Rectal smooth muscle tissue (tissue), 1 donor: ENCODE data around the gene FNDC7.
"Not testable (repeated sequence)": the region's sequence is repeated elsewhere in the genome, so short reads cannot be mapped to it uniquely, and the experiment has no call there.

ENCODE experiments used
- H3K27ac ChIP-seq: one replicate; pipeline ENCODE4 v1.7.0; 2013; ENCODE audit warnings: low read depth, low read length, inconsistent platforms
- H3K27me3 ChIP-seq: one replicate; pipeline ENCODE4 v1.7.0; 2013; ENCODE audit warnings: low read length; ENCODE audit not compliant: control insufficient read depth, insufficient read depth
- H3K36me3 ChIP-seq: one replicate; pipeline ENCODE4 v1.7.0; 2013; ENCODE audit warnings: low read length; ENCODE audit not compliant: control insufficient read depth, insufficient read depth
- H3K4me1 ChIP-seq: one replicate; pipeline ENCODE4 v1.7.0; 2013; ENCODE audit warnings: low read length; ENCODE audit not compliant: control insufficient read depth, insufficient read depth
- H3K4me3 ChIP-seq: one replicate; pipeline ENCODE4 v1.7.0; 2013; ENCODE audit warnings: low read length
- H3K9ac ChIP-seq: one replicate; pipeline ENCODE4 v1.7.0; 2013; ENCODE audit warnings: low read length

Gene FNDC7

GRCh38 chr1:108681701-108682100, 31.0 kb upstream of the FNDC7 start:
- not testable (repeated sequence) for H3K27me3 ChIP-seq, H3K4me1 ChIP-seq, H3K4me3 ChIP-seq, H3K9ac ChIP-seq, H3K36me3 ChIP-seq, H3K27ac ChIP-seq

- Histone ChIP-seq H3K4me1 (no peaks in the 10 kb centered on the region), H3K27ac (no peak overlapping the region), H3K36me3 (no peaks in the 10 kb centered on the region), H3K9ac (no peak overlapping the region), H3K4me3 (no peak overlapping the region), H3K27me3 (no peaks in the 10 kb centered on the region)
Observed at GRCh38 chr1:108685529-108685928, 27.2 kb upstream of the FNDC7 start.

- H3K36me3 ChIP-seq = no peaks in the 10 kb centered on the region
Observed at GRCh38 chr1:108686614-108687313, 25.9 kb upstream of the FNDC7 start.

GRCh38 chr1:108691128-108691941, 21.4 kb upstream of the FNDC7 start:
- Histone ChIP-seq H3K9ac (peak overlapping the region; percentile 82), H3K4me3 (peak overlapping the region; percentile 85)

More at GRCh38 chr1:108686614-108687313, 25.9 kb upstream of the FNDC7 start:
- Histone ChIP-seq H3K9ac (no peak overlapping the region), H3K4me3 (no peak overlapping the region), H3K27me3 (no peaks in the 10 kb centered on the region), H3K4me1 (peaks cover 7% of the 10 kb centered on the region), H3K27ac (no peak overlapping the region)

GRCh38 chr1:108691942-108692723, 20.6 kb upstream of the FNDC7 start, which contains the start of gene PRPF38B:
PRPF38B (plus strand) TSS chr1:108692310; CDS start chr1:108692592, 282 bp downstream.
- Histone ChIP-seq H3K4me1 (peaks cover 17% of the 10 kb centered on the region), H3K27ac (peak within 1 kb of the TSS; percentile 99), H3K36me3 (peaks cover 3% of the 10 kb centered on the region), H3K4me3 (peak within 1 kb of the TSS; percentile 85), H3K27me3 (no peaks in the 10 kb centered on the region), H3K9ac (peak within 1 kb of the TSS; percentile 94)

More at GRCh38 chr1:108691128-108691941, 21.4 kb upstream of the FNDC7 start:
- Histone ChIP-seq H3K27me3 (no peaks in the 10 kb centered on the region), H3K27ac (peak overlapping the region; percentile 99), H3K36me3 (no peaks in the 10 kb centered on the region), H3K4me1 (peaks cover 17% of the 10 kb centered on the region)

- peak overlapping the region; percentile 94 for H3K9ac ChIP-seq
- peaks cover 7% of the 10 kb centered on the region for H3K36me3 ChIP-seq
- peaks cover 17% of the 10 kb centered on the region for H3K4me1 ChIP-seq
- peak overlapping the region; percentile 85 for H3K4me3 ChIP-seq
- H3K27me3 ChIP-seq = no peaks in the 10 kb centered on the region
- H3K27ac ChIP-seq = peak overlapping the region; percentile 99
Observed at GRCh38 chr1:108692724-108693655, 19.7 kb upstream of the FNDC7 start.

- Histone ChIP-seq H3K4me1 (peaks cover 17% of the 10 kb centered on the region), H3K27ac (no peak overlapping the region), H3K4me3 (no peak overlapping the region), H3K27me3 (no peaks in the 10 kb centered on the region), H3K9ac (no peak overlapping the region), H3K36me3 (peaks cover 23% of the 10 kb centered on the region)
Observed at GRCh38 chr1:108695535-108695934, 17.2 kb upstream of the FNDC7 start.

- Histone ChIP-seq H3K36me3 (peaks cover 23% of the 10 kb centered on the region), H3K27me3 (no peaks in the 10 kb centered on the region), H3K27ac (no peak overlapping the region), H3K4me1 (peaks cover 6% of the 10 kb centered on the region), H3K4me3 (no peak overlapping the region), H3K9ac (no peak overlapping the region)
Observed at GRCh38 chr1:108699375-108700332, 13.1 kb upstream of the FNDC7 start.

- no peak overlapping the region for H3K27ac ChIP-seq
- no peaks in the 10 kb centered on the region for H3K4me1 ChIP-seq
- H3K9ac ChIP-seq = no peak overlapping the region
- H3K4me3 ChIP-seq = no peak overlapping the region
- H3K36me3 ChIP-seq = peaks cover 23% of the 10 kb centered on the region
- no peaks in the 10 kb centered on the region for H3K27me3 ChIP-seq
Observed at GRCh38 chr1:108701176-108701849, 11.4 kb upstream of the FNDC7 start.

- H3K36me3 ChIP-seq = peaks cover 20% of the 10 kb centered on the region
Observed at GRCh38 chr1:108702109-108702508, 10.6 kb upstream of the FNDC7 start.

More at GRCh38 chr1:108702109-108702508, 10.6 kb upstream of the FNDC7 start:
- H3K4me1 ChIP-seq, H3K4me3 ChIP-seq, H3K27ac ChIP-seq, H3K27me3 ChIP-seq, H3K9ac ChIP-seq: not testable (repeated sequence)
